CD14-positive monocyte (primary cell): Measurements from ENCODE around the gene CSTF3. TPM values are rescaled to one million over a fixed set of nuclear protein-coding genes. Genes with fewer than 3 reads are reported as not detected.

Source experiments
- DNase-seq, 3 donors: peaks; one replicate each; pipeline ENCODE4 v3.0.0-alpha.2; 2011 to 2022
- H2AFZ ChIP-seq: 2 replicates; pipeline ENCODE4 v1.6.0; 2012; ENCODE audit warnings: mild to moderate bottlenecking, low read depth, low read length, inconsistent platforms; ENCODE audit not compliant: insufficient read depth, poor library complexity, severe bottlenecking
- H3K27ac ChIP-seq, 2 donors: 1 replicate in 1 of 2; 2 replicates in 1 of 2; pipeline ENCODE4 v1.5.1; 2012 to 2013; ENCODE audit warnings: low read length in 2 of 2, control low read depth in 1 of 2, inconsistent platforms in 1 of 2, low read depth in 1 of 2, mild to moderate bottlenecking in 1 of 2
- H3K27me3 ChIP-seq, 2 donors: one replicate each; pipeline versions ENCODE4 v1.6.0 to v1.6.1; 2011 to 2013; ENCODE audit warnings: low read length in 2 of 2; ENCODE audit not compliant: control insufficient read depth in 2 of 2, insufficient read depth in 2 of 2
- H3K36me3 ChIP-seq, 2 donors: replicated peaks in 1 of 2; 1 replicate in 1 of 2; 2 replicates in 1 of 2; pipeline versions ENCODE4 v1.5.1 to v1.6.1; 2012 to 2013; ENCODE audit warnings: low read length in 2 of 2, control low read depth in 1 of 2, inconsistent platforms in 1 of 2, mild to moderate bottlenecking in 1 of 2; ENCODE audit not compliant: insufficient read depth in 2 of 2, control insufficient read depth in 1 of 2
- H3K4me1 ChIP-seq, 2 donors: 1 replicate in 1 of 2; 2 replicates in 1 of 2; pipeline versions ENCODE4 v1.5.1 to v1.6.1; 2012 to 2013; ENCODE audit warnings: low read length in 2 of 2, control low read depth in 1 of 2, inconsistent platforms in 1 of 2, mild to moderate bottlenecking in 1 of 2, moderate library complexity in 1 of 2; ENCODE audit not compliant: insufficient read depth in 2 of 2, control insufficient read depth in 1 of 2
- H3K4me2 ChIP-seq: replicated peaks from 2 replicates; pipeline ENCODE3; 2012; ENCODE audit warnings: low read length, moderate library complexity, mild to moderate bottlenecking; ENCODE audit not compliant: poor library complexity, severe bottlenecking; ENCODE audit errors: extremely low read depth
- H3K4me3 ChIP-seq, 3 experiments: fragments of 200-600 bp in 1 of 3; sonication (generic) in 1 of 3; replicated peaks in 1 of 3; 1 replicate in 2 of 3; 2 replicates in 1 of 3; pipeline ENCODE4 v1.5.1; 2011 to 2013; ENCODE audit warnings: low read length in 3 of 3, mild to moderate bottlenecking in 3 of 3, control low read depth in 2 of 3, low read depth in 2 of 3, inconsistent platforms in 1 of 3, moderate library complexity in 1 of 3
- H3K79me2 ChIP-seq: 2 replicates; pipeline ENCODE4 v1.6.0; 2012; ENCODE audit warnings: mild to moderate bottlenecking, control low read depth, inconsistent platforms, low read length, moderate library complexity; ENCODE audit not compliant: insufficient read depth
- H3K9ac ChIP-seq: 2 replicates; pipeline ENCODE4 v1.6.0; 2017; ENCODE audit warnings: low read length, mild to moderate bottlenecking; ENCODE audit not compliant: insufficient read depth, poor library complexity, severe bottlenecking
- H3K9me3 ChIP-seq, 2 donors: replicated peaks in 1 of 2; 1 replicate in 1 of 2; 2 replicates in 1 of 2; pipeline versions ENCODE4 v1.5.1 to v1.6.1; 2012 to 2013; ENCODE audit warnings: low read length in 2 of 2, control low read depth in 1 of 2; ENCODE audit not compliant: control insufficient read depth in 1 of 2, insufficient read depth in 1 of 2
- H4K20me1 ChIP-seq: 2 replicates; pipeline ENCODE4 v1.6.0; 2012; ENCODE audit warnings: mild to moderate bottlenecking, low read length, control low read depth, moderate library complexity; ENCODE audit not compliant: insufficient read depth
- H3K27ac Mint-ChIP-seq, 7 donors: one replicate each; pipeline ENCODE4 v1.8.0; 2020; ENCODE audit warnings: mild to moderate bottlenecking in 7 of 7, mixed read lengths in 7 of 7, moderate library complexity in 6 of 7, inconsistent platforms in 2 of 7
- H3K27me3 Mint-ChIP-seq, 3 donors: one replicate each; pipeline ENCODE4 v1.8.0; 2021 to 2022; ENCODE audit warnings: low read depth in 3 of 3, mild to moderate bottlenecking in 3 of 3, mixed read lengths in 3 of 3, moderate library complexity in 3 of 3, inconsistent platforms in 1 of 3
- H3K36me3 Mint-ChIP-seq, 2 donors: one replicate each; pipeline ENCODE4 v1.8.0; 2020; ENCODE audit warnings: mixed read lengths in 2 of 2, inconsistent platforms in 1 of 2, mild to moderate bottlenecking in 1 of 2
- H3K4me1 Mint-ChIP-seq: one replicate; pipeline ENCODE4 v1.8.0; 2020; ENCODE audit warnings: mild to moderate bottlenecking, mixed read lengths
- H3K4me3 Mint-ChIP-seq, 2 donors: one replicate each; pipeline ENCODE4 v1.8.0; 2020; ENCODE audit warnings: mild to moderate bottlenecking in 2 of 2, mixed read lengths in 2 of 2, moderate library complexity in 1 of 2
- H3K9me3 Mint-ChIP-seq, 7 donors: one replicate each; pipeline ENCODE4 v1.8.0; 2020 to 2022; ENCODE audit warnings: mixed read lengths in 7 of 7, mild to moderate bottlenecking in 6 of 7, moderate library complexity in 6 of 7, inconsistent platforms in 2 of 7
- WGBS: methylation state at CpG from one replicate; pipeline ENCODE4 v1.1.5; 2013; ENCODE audit warnings: missing lambda C conversion rate; ENCODE audit not compliant: insufficient coverage; 5-methylcytosine and 5-hydroxymethylcytosine counted together
- intact Hi-C, 2 donors: fragments of 100-400 bp; cut with micrococcal nuclease; formaldehyde crosslinking; loops; one replicate each; pipeline versions ENCODE4 v1.15.0 to v1.15.1; 2023
- polyA plus RNA-seq, 3 donors: library from polyadenylated mRNA; depleted of rRNA in 1 of 3; unstranded in 2 of 3; stranded (reverse) in 1 of 3; fragments of 300-500 nt in 2 of 3; fragments of >200 nt in 1 of 3; fragmentation: Illumina TruSeq in 2 of 3; gene quantifications; 1 replicate in 2 of 3; 2 replicates in 1 of 3; pipeline ENCODE4 v1.2.3, GENCODE V29; 2012 to 2021
- TF ChIP-seq, protein P1 (sequence below): fragments of 200-600 bp; IDR thresholded peaks from one replicate; pipeline ENCODE4 v1.8.0; 2022; ENCODE audit warnings: antibody characterized with exemption, mild to moderate bottlenecking

The CSTF3 gene
- polyA plus RNA-seq, 3 donors = 6.9 to 12.1 (median 7.1) TPM

DNA sequence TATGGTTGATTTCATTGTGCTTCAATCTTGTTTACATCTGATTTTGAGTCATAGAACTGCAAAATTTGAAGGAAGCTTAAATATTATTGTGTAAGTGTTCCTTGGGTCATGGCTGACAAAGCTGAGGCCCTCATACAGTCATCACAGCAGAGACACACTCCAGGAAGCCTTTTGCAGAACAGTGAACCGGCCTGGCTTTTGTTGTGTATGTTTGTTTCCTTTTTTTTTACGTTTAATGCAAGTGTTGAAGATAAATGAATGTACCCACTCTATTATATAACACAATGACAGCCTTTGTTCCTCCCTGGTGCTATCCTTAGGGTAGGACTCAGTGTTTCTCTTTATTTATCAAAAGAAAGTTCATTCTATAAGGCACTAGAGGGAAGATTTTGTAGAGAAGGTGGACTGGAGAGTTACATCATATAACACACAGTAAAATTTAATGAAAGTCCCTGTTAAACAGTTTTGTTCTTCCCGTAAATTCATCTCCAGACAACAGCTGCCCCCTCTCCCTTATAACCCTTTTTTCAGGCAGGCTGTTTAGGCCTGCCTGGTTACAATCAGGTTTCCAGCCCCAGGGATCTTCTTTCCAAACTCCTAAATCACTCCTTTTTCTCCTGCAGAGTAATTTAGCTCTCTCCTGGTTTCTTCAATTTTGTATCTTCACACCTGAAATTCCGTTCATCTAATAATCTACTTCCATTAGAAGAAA, 34.3 kb upstream of the CSTF3 start:
- H3K27ac ChIP-seq = peak overlapping the region; percentile 83 to 93

DNA sequence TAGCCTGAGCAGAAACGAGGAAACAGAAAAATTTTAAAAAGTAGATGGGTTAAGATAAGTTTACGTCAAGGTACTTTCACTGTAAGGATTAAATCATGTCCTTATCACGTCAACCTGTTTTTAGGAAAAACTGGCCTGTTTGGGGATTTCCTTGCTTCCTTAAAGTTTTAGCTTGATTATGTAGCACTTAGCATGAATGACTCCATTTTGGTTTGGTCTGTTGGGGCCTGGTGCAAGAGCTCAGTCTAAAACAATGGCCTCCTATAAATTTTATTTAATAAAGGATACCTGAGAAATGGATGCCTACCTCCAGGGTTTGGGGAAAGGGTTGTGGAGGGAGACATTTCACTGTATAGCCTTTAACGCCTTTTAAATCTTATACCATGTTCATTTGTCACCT, 33.2 kb upstream of the CSTF3 start:
- Mint-ChIP-seq H3K27ac (peak overlapping the region; percentile 94 to 98 (median 96)), H3K9me3 (peaks cover 0 to 3% (median 0%) of the 10 kb centered on the region in 7 donors), H3K27me3 (peaks cover 0 to 1% (median 0%) of the 10 kb centered on the region in 3 donors), H3K4me1 (peaks cover 53% of the 10 kb centered on the region), H3K4me3 (no peak overlapping the region), H3K36me3 (peaks cover 0 to 1% of the 10 kb centered on the region in 2 donors)
- no peaks in the 10 kb centered on the region for H3K79me2 ChIP-seq
- no peak overlapping the region for H3K4me3 ChIP-seq
- H3K27ac ChIP-seq = peak overlapping the region; percentile 83 to 93
- no peaks in the 10 kb centered on the region for H3K27me3 ChIP-seq
- no peaks in the 10 kb centered on the region for H4K20me1 ChIP-seq
- 83% methylated on average over 2 of the region's 4 CpGs for WGBS
- H3K4me1 ChIP-seq = peaks cover 64 to 67% of the 10 kb centered on the region in 2 donors
- TF ChIP-seq, protein P1, sequence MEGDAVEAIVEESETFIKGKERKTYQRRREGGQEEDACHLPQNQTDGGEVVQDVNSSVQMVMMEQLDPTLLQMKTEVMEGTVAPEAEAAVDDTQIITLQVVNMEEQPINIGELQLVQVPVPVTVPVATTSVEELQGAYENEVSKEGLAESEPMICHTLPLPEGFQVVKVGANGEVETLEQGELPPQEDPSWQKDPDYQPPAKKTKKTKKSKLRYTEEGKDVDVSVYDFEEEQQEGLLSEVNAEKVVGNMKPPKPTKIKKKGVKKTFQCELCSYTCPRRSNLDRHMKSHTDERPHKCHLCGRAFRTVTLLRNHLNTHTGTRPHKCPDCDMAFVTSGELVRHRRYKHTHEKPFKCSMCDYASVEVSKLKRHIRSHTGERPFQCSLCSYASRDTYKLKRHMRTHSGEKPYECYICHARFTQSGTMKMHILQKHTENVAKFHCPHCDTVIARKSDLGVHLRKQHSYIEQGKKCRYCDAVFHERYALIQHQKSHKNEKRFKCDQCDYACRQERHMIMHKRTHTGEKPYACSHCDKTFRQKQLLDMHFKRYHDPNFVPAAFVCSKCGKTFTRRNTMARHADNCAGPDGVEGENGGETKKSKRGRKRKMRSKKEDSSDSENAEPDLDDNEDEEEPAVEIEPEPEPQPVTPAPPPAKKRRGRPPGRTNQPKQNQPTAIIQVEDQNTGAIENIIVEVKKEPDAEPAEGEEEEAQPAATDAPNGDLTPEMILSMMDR = no peak
- intact Hi-C loops = no loop called here
- H3K4me2 ChIP-seq = no peak overlapping the region
- no peak overlapping the region for H2AFZ ChIP-seq
- no peak overlapping the region for H3K9ac ChIP-seq
- DNase-seq = no peak
- no peaks in the 10 kb centered on the region for H3K36me3 ChIP-seq
- H3K9me3 ChIP-seq = no peaks in the 10 kb centered on the region

More for the DNA sequence above, 34.3 kb upstream of the CSTF3 start:
- Mint-ChIP-seq H3K27ac (peak overlapping the region; percentile 94 to 98 (median 96)), H3K27me3 (peaks cover 0 to 1% (median 0%) of the 10 kb centered on the region in 3 donors), H3K9me3 (peaks cover 0 to 3% (median 0%) of the 10 kb centered on the region in 7 donors), H3K36me3 (no peaks in the 10 kb centered on the region), H3K4me3 (no peak overlapping the region), H3K4me1 (peaks cover 62% of the 10 kb centered on the region)
- peak; percentile 86 to 93 (median 92) for DNase-seq
- Histone ChIP-seq H3K4me2 (peak overlapping the region; percentile 23), H3K9ac (no peak overlapping the region), H3K36me3 (no peaks in the 10 kb centered on the region), H2AFZ (no peak overlapping the region), H3K79me2 (peaks cover 6% of the 10 kb centered on the region), H4K20me1 (no peaks in the 10 kb centered on the region), H3K9me3 (no peaks in the 10 kb centered on the region), H3K4me3 (peak overlapping the region in 1 of 3 experiments; percentile 32), H3K27me3 (no peaks in the 10 kb centered on the region), H3K4me1 (peaks cover 74 to 79% of the 10 kb centered on the region in 2 donors)
- TF ChIP-seq, protein P1 = no peak
- intact Hi-C loops = loop anchor here in 1 of 2 donors (2.0 to 5.0 kb wide), 2 partner anchors 15 to 62 kb away; partner anchors contain the start of gene HIPK3
- 50% methylated on average over 1 of the region's 4 CpGs for WGBS
